Measurements from ENCODE around the gene PCNX3. TPM values are rescaled to one million over a fixed set of nuclear protein-coding genes. Genes with fewer than 3 reads are reported as not detected.

The PCNX3 gene
- polyA plus RNA-seq, 1 donor from 2014 or later, result 7.8 TPM

GRCh38 chr11:65592858-65593517 is 22.6 kb upstream of the PCNX3 start:
- H3K4me3 ChIP-seq (ENCODE audit: low read length), result no peak overlapping the region
- no peaks in the 10 kb centered on the region for H4K20me1 ChIP-seq (ENCODE audit: insufficient read depth)
- H3K4me2 ChIP-seq (ENCODE audit: low read length), result no peak overlapping the region
- no peaks in the 10 kb centered on the region for H3K36me3 ChIP-seq (ENCODE audit: insufficient read depth, low read length)
- no peaks in the 10 kb centered on the region for H3K79me2 ChIP-seq (replicated peaks; ENCODE audit: insufficient read depth, low read length)
- no peak for TF ChIP-seq POLR2AphosphoS5 (IDR thresholded peaks at IDR 0.05)
- TF ChIP-seq EZH2 (IDR thresholded peaks at IDR 0.05; ENCODE audit: borderline replicate concordance, insufficient read depth, low read length, poor library complexity, severe bottlenecking), result no peak
- H3K9me2 ChIP-seq (ENCODE audit: insufficient read depth, low read length), result no peaks in the 10 kb centered on the region
- H3F3A ChIP-seq (ENCODE audit: insufficient read depth, low read length, poor library complexity, severe bottlenecking), result no peaks in the 10 kb centered on the region
- no peak overlapping the region for H3K9ac ChIP-seq (ENCODE audit: low read length)
- no peaks in the 10 kb centered on the region for H3K9me3 ChIP-seq (ENCODE audit: low read length)
- H3K27me3 ChIP-seq (ENCODE audit: insufficient read depth, low read depth, low read length), result peaks cover 25% of the 10 kb centered on the region
- H2AFZ ChIP-seq (ENCODE audit: low read depth, low read length), result no peak overlapping the region
- no peak overlapping the region for H3K27ac ChIP-seq (ENCODE audit: low read length)

GRCh38 chr11:65593518-65594414 is 21.8 kb upstream of the PCNX3 start:
- H3K27ac ChIP-seq (ENCODE audit: low read length), result no peak overlapping the region
- H3K9me3 ChIP-seq (ENCODE audit: low read length), result no peaks in the 10 kb centered on the region
- H3K36me3 ChIP-seq (ENCODE audit: insufficient read depth, low read length), result no peaks in the 10 kb centered on the region
- H4K20me1 ChIP-seq (ENCODE audit: insufficient read depth), result no peaks in the 10 kb centered on the region
- H3K4me3 ChIP-seq (ENCODE audit: low read length), result no peak overlapping the region
- peak; percentile 53 for TF ChIP-seq RAD21 (conservative IDR thresholded peaks at IDR 0.05)
- TF ChIP-seq SMC3 (conservative IDR thresholded peaks at IDR 0.05; ENCODE audit: poor library complexity), result peak; percentile 72
- TF ChIP-seq MXI1 (conservative IDR thresholded peaks at IDR 0.05; ENCODE audit: poor library complexity, severe bottlenecking), result no peak
- TF ChIP-seq TAF1 (IDR thresholded peaks at IDR 0.05; ENCODE audit: low read depth), result no peak
- no peak for TF ChIP-seq REST (IDR thresholded peaks at IDR 0.05; ENCODE audit: borderline replicate concordance)
- TF ChIP-seq EZH2 (IDR thresholded peaks at IDR 0.05; ENCODE audit: borderline replicate concordance, insufficient read depth, low read length, poor library complexity, severe bottlenecking), result no peak
- peak; percentile 61 for TF ChIP-seq CTCF (IDR thresholded peaks at IDR 0.05; ENCODE audit: poor library complexity, severe bottlenecking)
- no peak for TF ChIP-seq EP300 (conservative IDR thresholded peaks at IDR 0.05; ENCODE audit: poor library complexity, severe bottlenecking)
- TF ChIP-seq POLR2AphosphoS5 (IDR thresholded peaks at IDR 0.05), result no peak
- peaks cover 25% of the 10 kb centered on the region for H3K27me3 ChIP-seq (ENCODE audit: insufficient read depth, low read depth, low read length)
- H3K79me2 ChIP-seq (replicated peaks; ENCODE audit: insufficient read depth, low read length), result no peaks in the 10 kb centered on the region
- no peaks in the 10 kb centered on the region for H3K9me2 ChIP-seq (ENCODE audit: insufficient read depth, low read length)
- no peak overlapping the region for H3K4me2 ChIP-seq (ENCODE audit: low read length)
- H3K9ac ChIP-seq (ENCODE audit: low read length), result no peak overlapping the region
- no peak overlapping the region for H2AFZ ChIP-seq (ENCODE audit: low read depth, low read length)
- H3F3A ChIP-seq (ENCODE audit: insufficient read depth, low read length, poor library complexity, severe bottlenecking), result no peaks in the 10 kb centered on the region
